Tongue (tissue), 2 donors: Measurements from ENCODE around the gene PAN3. TPM values are rescaled to one million over a fixed set of nuclear protein-coding genes. Genes with fewer than 3 reads are reported as not detected.
"Not testable (repeated sequence)": the region's sequence is repeated elsewhere in the genome, so short reads cannot be mapped to it uniquely, and the experiment has no call there.

Experiments used
- DNase-seq: peaks from one replicate; pipeline ENCODE4 v3.0.0-alpha.2; 2015
- total RNA-seq: library from RNA; depleted of rRNA; stranded (reverse); fragments of >200 nt; gene quantifications from one replicate; pipeline ENCODE4 v1.2.3, GENCODE V29; 2014

The PAN3 gene, protein sequence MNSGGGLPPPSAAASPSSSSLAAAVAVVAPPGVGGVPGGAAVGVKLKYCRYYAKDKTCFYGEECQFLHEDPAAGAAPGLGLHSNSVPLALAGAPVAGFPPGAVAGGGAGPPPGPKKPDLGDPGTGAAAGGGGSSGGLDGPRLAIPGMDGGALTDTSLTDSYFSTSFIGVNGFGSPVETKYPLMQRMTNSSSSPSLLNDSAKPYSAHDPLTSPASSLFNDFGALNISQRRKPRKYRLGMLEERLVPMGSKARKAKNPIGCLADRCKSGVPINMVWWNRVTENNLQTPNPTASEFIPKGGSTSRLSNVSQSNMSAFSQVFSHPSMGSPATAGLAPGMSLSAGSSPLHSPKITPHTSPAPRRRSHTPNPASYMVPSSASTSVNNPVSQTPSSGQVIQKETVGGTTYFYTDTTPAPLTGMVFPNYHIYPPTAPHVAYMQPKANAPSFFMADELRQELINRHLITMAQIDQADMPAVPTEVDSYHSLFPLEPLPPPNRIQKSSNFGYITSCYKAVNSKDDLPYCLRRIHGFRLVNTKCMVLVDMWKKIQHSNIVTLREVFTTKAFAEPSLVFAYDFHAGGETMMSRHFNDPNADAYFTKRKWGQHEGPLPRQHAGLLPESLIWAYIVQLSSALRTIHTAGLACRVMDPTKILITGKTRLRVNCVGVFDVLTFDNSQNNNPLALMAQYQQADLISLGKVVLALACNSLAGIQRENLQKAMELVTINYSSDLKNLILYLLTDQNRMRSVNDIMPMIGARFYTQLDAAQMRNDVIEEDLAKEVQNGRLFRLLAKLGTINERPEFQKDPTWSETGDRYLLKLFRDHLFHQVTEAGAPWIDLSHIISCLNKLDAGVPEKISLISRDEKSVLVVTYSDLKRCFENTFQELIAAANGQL
- total RNA-seq = 44.2 TPM

DNA sequence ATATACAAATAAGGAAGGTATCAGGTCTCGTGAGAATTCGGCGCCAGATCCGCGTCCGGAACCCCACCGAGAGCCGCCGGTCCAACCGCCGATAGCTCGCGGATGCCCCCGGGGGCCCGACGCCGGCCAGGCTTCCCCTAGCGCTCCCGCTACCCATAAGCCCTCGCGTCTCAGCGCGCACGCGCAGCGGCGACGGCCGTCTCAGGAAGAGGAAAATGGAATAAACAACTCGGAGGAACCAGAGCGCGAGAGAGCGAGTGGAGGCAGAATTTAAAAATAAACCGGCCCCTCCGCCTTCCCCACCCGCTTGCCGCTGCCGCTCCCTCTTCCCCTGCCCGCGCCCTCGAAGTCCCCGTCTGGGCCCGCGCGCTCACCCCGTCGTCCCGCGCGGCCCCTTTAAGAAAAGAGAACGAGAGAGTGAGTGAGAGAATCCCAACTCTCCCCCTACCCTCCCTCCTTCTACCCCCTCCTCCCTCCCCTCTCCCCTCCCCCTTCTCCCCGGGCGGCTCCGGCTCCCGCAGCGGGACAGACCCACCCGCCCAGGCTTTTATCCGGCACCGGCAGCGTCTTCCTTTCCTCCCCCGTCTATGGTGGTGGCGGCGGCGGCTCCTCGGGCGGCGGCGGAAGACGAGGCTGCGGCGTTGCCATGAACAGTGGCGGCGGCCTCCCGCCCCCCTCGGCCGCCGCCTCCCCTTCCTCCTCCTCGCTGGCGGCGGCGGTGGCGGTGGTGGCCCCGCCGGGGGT lies at the start of gene PAN3:
TSS of gene PAN3 (plus strand) at position 534 of the 744 bp plus-strand sequence. CDS start at position 647, 113 bp downstream.
- DNase-seq = peak; percentile 97

DNA sequence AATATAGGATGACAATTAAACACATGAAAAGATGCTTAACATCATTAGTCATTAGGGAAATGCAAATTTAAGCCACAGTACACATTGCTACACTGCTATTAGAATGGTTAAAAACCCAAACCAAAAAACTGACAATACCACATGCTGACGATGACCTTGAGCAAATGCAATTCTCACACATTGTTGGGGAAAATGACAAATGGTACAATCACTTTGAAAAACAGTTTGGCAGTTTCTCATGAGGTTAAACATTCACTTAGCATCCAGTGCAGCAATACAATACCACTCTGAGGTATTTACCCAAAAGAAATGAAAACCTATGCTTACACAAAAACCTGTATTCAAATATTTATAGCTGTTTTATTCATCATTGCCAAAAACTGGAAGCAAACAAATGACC lies 49.3 kb upstream of the PAN3 start:
- no peak for DNase-seq

DNA sequence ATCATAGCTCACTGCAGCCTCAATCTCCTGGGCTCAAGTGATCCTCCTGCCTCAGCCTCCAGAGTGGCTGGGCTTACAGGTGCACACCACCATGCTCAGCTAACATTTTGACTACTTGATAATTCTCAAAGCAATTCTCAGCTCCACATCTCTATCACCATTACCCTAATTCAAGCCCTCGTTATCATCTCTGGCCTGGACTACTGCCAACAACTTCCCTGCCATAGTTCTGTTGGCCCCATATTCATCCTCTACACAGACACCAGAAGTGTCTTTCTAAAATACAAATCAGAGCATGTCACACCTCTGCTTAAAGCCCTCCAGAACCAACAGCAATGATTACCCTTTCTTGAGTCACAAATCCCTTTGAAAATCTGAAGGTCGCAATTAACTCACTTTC lies 45.9 kb upstream of the PAN3 start:
- no peak for DNase-seq

DNA sequence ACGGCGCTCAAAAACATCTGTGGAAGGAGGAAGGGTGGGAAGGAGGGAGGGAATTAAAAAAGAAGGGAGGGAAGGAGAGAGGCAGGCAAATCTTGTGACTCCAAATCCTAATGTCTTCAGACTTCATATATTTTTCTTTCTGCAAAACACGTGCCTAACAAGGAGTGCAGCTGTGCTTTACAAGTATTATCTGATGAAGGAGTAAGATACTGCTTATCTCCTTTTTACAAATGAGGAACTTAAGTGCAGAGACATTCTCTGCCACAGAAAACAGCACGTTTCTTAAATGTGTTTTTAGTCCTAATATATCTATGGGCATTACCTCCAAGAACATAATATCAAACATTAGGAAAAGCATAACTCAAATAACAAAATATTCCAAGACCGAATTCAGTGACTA lies 44.5 kb upstream of the PAN3 start:
- no peak for DNase-seq

DNA sequence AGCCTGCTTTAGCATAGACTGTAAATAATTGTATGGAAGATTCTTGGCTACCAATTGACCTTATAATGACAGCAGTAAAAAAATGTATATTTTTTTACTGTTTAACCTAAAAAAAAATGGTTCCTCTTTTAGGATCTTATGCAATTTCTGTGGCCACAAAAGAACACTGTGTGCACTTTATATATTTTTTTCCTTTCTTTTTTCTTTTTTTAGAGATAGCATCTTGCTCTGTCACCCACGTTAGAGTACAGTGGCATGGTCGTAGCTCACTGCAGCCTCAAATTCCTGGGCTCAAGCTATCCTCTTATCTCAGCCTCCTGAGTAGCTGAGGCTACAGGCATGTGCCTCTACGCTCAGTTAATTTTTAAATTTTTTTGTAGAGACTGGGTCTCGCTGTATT lies 44.0 kb upstream of the PAN3 start:
- DNase-seq = no peak

DNA sequence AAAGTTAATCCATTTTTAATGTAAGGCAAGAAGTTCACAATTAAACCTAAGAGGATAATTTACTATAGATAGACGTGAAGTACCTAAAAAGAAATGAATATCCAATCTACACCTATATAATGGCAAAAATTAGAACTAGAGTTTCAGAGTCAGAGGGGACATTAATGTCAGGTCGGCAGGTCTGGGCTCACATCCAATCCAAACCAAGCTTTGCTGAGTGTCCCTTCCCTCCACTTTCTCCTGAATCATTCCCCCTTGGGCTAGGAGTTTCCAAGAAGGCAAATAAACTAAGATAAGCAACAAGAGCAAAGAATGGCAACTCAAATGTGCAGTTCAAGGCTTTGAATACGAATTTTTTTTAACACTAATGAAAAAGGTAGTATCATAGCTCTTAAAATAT lies 40.8 kb upstream of the PAN3 start:
- no peak for DNase-seq

DNA sequence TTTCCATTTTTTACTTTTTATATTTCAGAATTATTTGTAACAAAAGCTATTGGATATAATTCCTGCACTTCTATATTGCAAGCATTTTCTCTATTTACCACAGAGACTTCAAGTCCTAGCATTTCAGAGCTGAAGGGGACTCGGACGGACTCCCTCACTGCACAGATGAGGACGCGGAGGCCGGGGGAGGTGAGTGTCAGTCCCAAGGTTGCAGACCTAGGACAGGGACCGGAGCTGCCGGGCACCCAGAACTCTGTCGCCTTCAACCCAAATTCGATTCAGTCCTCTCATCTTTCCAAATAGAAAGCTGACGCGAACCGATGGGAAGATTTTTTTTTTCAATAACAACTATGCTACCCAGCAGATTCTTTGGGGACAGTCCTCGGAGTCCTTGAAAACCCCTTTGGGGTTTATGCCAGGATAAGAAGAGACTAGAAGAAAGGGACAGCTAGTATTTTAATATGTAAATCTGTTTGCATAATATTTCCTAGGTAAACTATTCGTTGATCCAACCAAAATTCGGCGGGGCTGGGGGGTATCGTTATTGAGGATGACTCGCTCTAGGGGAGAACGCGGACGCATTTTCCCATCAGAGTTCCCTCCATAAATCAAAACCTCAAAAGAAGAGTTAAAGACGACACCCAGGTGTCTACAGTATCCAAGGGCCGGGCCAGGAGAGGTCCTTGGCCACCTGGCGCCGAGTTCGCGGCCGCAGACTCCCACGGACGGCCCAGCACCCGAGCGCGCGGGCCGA lies 38.8 kb upstream of the PAN3 start:
- DNase-seq = no peak

DNA sequence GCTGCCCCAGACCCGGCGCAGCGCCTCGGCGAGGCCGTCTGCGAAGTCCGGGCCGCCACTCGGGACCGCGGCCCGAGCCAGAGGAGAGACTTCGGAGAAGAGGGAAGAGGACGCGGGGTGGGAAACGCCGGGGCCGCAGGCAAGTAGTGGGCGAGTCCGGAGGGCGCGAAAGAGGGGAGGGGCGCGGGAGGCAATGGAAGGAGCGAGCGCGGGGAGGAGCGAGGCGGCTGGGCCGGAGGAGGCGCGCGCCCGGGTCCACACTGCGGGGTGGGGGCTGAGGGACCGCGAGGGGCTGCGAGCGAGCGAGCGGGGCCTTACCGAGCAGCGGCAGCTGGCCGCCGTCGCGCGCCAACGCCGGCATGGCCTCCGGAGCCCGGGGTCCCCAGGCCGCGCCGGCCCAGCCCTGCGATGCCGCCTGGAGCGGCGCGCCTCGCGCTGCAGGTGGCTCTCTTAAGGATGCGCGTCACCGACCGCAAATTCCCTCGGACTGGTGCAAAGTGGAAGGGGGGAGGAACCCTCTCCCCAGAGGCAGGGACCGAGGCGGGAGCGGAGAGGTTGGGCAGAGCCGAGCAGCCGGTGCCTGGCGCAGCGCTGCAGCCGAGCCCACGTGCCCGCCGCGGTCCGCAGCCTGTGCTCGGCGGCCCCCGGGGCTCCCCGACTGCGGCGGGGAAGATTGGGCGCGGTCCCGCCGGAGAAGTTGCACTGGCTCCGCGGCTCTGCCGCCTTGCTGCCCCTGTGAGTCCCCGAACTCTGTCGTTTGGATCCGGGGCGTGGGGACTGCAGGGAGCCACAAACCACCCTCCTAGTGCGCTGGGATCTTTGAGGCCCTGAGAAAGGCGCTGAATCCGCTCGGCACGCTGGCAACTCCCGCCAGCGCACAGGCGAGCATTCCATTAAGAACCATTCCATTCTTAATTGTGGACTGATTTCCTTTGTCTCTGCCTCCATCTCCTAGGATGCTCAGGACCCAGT lies 37.9 kb upstream of the PAN3 start, which contains the start of gene FLT3:
TSS of gene FLT3 (minus strand) at position 427 of the 972 bp plus-strand sequence. CDS start at position 361, 66 bp downstream.
- peak; percentile 24 for DNase-seq

DNA sequence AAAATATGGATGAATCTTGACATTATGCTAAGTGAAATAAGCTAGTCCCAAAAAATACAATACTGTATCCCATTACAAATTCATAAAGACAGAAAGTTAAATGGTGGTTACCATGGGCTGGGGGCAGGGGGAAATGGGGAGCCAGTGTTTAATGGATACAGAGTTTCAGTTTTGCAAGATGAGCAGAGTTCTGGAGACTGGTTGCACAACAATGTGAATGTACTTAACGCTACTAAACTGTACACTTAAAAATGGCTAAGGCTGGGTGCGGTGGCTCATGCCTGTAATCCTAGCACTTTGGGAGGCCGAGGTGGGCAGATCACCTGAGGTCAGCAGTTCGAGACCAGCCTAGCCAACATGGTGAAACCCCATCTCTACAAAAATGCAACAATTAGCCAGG lies 36.5 kb upstream of the PAN3 start:
- not testable (repeated sequence) for DNase-seq

DNA sequence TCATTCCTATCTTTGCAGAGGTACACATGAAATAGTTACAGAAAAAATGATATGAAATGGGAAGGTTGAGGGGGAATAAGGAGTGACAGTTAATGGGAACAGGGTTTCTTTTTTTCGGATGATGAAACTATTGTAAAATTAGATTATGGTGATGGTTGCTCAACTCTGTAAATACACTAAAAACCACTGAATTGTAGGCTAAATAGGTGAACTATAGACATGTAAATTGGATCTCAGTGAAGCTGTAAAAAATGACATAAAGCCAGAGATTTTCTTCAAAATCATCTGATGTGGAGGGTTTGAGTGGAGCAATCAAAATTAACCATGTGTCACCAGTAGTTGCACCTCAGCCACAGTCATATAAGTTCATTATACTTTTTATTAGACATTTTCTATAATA lies 31.4 kb upstream of the PAN3 start:
- DNase-seq = no peak

DNA sequence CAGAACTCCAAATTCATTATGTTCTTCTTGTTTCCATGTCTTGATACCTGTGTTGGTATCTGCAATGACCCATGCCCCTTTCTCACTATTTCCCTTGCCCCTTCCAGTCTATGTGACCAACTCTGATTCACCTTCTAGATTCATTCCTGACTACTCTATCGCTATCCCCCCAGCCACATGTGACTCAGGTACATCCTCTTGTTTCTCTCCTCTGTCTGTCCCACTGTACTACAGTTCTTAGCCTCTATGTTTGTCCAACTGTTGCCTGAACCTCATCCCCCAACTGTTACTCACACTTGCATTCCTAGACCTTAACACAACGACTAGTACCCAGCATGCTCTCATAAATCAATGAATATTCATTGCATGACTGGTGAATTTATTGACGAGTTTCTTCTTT lies 27.9 kb upstream of the PAN3 start:
- DNase-seq = no peak

DNA sequence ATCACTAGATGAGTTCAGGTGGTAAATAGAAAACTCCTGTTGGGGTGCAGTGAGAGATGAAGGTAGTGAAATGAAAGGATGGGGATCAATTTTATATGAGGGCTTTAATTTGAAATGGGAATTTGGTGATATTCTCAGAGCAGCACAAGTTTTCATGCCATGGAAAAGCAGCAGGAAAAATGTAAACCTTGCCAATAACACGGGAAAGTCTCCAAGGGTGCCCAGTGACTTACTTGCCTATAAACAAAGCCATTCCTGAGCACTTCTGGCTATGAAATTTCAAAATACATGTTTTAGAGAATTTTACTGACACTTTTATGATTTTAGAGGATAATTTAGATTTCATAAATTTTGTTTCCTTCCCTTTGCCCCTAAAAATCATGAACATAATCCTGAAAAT lies 21.6 kb upstream of the PAN3 start:
- DNase-seq = no peak

DNA sequence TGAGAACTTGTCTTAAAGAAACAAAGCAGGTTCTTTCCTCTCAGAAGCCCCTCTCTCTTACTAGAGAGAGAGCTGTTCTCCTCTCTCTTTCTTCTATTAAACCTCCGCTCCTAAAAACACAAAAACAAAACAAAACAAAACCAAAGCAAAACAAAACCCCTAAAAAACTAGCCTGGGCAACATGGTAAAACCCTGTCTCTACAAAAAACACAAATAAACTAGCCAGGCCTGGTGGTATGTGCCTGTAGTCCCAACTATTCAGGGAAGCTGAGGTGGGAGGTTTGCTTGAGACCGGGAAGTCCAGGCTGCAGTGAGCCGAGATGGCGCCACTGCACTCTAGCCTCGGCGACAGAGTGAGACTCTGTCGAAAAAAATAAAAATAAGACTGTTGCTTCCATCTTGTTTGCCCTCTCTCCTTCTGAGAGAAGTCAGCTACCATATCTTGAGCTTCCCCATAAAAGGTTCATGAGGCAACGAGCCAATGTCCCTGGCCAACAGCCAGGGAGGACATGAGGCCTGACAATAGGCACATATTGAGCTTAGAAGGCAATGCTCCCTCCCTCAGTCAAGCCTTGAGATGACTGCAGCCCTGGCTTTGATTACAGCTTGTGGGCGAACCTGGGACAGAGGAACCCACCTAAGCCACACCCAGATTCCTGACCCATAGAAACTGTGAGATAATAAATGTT lies 20.5 kb upstream of the PAN3 start:
- peak; percentile 32 for DNase-seq

DNA sequence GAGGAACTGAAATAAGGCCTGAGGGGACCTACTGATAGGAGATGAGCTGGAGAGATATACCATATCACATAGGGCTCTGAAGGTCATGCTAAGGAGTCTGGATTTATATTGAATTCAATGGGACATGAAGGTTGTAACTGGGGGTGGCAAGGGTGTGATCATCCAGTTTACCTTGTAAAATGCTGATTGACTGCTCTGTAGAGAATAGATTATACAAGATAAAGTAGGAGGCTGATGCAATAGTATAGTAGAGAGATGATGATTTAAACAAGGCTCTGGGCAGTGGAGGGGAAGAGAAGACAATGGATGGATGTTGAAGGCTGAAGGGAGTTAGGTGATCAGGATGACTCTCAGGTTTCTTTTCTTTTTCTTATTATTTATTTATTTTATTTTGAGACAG lies 18.0 kb upstream of the PAN3 start:
- DNase-seq = no peak

DNA sequence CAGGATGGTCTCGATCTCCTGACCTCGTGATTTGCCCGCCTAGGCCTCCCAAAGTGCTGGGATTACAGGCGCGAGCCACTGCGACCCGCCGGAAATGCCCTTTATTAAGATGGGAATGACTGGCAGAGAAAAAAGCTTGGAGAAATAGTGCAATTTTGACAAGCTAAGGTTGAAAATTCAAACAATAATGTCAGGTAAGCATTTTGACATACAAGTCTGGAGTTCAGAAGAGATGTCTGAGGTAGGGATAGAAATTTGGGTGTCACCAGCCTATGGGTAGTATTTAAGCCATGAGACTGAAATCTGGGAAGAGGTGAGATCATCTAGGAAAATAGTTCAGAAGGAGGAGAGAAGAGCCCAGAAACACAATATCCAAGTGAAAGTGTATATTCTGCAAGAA lies 17.1 kb upstream of the PAN3 start:
- DNase-seq = no peak

DNA sequence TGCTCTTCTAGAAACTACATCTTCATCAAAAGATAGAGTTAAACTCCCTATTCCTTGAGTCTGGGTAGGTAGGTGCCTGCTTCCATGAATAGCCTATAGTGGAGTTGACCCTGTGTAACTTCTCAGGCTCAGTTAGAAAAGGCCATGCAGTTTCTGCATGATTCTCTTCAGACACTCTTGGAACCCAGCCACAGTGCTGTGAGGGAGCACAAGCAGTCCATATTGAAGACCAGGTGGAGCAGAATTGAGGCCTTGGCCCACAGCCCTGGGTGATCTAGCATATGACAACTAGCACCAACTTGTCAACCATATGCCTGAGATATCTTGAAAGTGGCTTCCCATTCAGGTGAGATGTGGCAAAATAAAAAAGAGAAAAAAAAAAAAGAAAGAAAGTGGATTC lies 10.3 kb upstream of the PAN3 start:
- no peak for DNase-seq

DNA sequence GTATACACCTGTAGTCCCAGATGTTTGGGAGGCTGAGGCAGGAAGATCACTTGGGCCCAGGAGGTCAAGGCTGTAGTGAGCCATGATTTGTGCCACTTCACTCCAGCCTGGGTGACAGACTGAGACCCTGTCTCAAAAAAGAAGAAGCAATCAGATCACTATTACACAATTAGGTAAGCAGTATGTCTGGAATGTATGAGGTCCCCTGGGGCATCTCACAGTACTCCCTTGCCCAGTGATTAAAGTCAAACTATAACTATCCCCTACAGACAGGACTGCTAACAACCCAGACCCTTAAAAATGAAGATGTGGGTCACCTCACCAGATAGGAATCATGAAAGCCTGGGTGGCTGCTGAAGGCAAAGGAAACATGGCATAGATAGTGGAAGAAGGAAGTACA lies 9.4 kb upstream of the PAN3 start:
- no peak for DNase-seq

DNA sequence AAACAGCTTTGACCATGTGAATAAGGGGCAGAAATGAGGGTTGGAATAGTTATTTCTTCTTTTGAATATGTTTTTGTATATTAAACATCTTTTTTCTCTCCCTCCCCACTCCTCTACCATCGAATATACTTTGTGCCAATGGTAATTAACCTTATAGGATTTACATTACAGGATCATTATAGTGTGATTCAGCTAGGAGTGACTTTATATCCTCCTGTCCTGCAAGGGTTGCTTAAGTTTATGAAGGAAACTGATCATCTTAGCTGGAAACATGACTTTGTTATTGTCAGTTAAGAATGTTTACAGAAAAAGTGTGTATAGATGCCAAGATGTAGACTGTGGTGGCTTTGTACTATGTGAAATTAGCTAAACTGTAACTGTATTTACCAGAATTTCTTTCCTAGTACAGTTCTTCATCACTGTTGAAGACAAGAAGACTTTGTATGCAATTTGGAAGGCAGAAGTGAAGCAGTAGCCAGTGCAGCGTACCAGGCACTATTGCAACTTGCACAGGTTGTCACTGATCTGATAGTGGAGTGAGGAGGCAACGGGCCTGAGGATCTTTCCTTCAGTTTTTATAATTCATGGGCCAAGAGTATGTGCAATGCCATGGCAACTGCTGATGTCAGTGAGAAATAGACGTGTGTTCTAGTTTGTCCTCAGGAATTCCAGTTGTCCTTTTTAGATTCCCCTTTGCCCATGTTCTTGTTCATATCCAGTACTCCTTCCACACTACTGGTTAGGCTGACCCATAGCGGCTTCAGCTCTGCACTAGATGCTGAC lies 8.2 kb upstream of the PAN3 start:
- no peak for DNase-seq

DNA sequence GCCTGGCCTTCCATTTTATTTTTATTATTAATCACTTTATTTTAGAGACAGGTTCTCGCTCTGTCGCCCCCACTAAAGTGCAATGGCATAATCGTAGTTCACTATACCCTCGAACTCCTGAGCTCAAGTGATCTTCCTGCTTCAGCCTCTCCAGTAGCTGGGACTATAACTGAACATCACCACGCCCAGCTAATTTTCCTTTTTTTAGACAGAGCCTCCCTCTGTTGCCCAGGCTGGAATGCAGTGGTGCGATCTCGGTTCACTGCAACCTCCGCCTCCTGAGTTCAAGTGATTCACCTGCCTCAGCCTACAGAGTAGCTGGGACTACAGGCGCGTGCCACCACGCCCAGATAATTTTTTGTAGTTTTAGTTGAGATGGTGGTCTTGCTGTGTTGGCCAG lies 6.7 kb upstream of the PAN3 start:
- DNase-seq = no peak
